ENCODE data around the gene MPC2.
A peak's percentile ranks its signal among the peaks of the same experiment; 100 is the strongest.
"Not testable (repeated sequence)": the region's sequence is repeated elsewhere in the genome, so short reads cannot be mapped to it uniquely, and the experiment has no call there.

The MPC2 gene

DNA sequence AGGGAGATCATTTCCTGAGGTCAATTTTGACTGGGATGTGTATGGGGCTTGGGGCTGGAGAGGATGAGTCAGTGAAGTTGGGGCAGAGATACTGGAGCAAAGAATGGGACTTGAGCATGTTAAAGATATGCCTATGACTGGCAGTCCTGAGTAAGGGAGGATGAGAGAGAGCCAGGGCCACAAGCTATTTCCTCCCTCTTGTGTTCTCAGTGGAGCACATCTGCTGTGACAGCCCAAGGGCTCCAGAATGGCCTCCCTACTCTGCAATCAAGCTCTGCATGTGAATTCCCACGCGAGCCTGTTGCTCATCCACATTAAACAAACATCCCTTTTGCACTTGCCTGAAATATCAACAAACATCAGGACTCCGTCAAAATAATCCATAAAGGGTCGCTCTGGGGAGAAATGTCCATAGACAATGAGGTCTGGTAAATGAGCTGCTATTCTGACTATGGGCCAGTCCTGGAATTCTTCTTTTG, 32.2 kb downstream of the MPC2 start:
- DNase-seq: peak; percentile 22

DNA sequence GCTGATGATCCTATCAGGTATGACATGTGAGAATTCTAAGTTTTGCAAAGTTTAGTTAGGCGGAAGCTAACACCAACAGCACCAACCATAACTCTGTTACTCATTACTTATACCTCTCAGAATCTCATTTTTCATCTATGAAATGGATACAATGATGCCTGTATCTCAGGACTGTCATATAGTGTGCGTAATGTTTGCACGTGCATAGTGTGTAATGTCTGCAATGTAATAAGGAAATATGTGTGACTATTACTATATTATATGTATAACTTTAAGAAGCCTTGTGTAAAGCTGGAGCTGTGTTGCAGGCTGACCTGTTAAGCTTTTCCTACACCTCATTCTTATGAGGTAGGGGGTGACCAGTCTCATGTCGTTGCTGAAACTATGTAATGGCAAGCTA, 36.0 kb downstream of the MPC2 start:
- DNase-seq: no peak

DNA sequence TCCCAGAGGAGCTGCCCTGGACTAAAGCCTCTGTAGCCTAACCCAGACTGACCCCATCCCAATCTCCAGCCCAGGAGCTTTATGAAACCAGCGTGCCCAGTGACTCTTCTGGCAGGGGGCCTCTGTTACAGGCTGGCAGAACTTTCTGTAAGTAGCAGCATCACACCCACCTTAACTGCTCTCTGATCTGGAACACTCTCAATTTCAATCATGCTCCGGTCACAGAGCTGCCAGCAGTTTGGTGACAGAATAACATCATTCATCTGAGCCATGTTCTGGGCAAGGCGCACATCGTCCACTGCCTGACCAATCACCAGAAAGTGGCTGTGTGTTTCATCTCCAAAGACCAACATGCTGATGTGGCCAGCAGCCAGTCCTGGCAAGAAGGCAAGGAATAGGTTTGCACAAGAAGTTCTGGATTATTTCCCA, 37.6 kb downstream of the MPC2 start:
- DNase-seq: no peak

DNA sequence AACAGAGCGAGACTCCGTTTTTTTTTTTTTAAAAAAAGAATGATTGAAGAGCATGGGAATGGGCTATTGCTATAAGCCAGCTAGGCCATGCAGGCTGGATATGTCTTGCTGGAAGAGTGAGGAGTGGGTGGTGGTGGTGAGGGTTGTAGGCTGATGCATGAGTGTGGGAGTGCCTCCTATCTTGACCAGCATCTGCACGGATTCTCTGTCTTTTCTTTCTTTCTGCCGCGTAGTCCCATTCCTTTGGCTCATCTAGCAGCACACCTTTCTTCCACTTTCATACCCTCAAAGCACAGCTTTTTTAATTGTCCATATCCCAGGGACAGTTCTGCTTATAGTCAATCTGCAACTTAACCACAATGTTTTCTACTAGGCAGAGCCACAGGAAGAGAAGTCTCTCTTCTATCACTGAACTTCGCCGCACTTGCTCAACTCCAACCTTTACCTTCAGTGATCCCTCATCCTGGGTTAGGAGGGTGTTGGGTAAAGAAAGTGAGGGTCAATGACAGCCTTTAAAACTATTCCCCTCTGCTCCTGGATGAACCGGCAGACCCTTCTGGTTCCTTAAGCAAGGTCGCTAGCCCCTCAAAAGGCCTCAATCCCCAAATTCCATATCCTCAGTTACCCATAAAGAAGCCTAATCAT, 38.2 kb downstream of the MPC2 start:
- no peak for DNase-seq

DNA sequence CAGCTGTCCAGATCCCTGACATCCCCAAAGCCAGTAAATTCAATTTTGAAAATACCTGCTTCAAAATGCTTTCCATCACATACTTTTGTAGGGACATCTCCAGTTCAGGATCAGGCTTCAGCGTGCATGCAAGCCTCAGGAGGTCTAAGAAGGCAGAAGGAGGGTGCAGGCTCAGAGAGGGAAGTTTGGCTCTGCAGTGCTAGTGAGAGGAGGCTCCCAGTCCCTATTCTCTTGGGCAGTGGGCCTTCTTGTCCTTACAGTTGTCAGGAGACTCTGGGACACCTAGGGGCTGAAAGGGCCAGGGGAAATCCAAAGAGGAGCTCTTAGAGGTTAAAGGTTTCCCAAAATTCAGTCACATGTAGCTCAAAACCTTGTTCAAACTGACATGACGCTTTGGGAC, 43.1 kb downstream of the MPC2 start:
- no peak for DNase-seq

DNA sequence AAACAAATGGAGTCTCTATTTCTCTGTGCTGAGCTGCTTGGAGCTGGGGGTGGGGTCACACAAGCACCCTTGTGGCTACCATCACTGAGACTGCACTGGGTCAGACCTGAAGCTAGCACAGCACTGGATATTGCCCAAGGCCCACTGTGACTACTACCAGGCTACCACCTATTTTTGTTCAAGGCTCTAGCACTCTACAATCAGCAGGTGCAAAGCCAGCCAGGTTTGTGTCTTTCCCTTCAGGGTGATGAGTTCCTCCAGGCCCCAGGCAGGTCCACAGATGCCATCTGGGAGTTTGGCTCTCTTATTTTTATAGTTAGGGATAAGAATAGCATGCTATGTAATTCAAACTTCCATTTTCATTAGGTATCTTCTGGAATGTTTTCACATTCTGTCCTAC, 46.5 kb downstream of the MPC2 start:
- DNase-seq: no peak

DNA sequence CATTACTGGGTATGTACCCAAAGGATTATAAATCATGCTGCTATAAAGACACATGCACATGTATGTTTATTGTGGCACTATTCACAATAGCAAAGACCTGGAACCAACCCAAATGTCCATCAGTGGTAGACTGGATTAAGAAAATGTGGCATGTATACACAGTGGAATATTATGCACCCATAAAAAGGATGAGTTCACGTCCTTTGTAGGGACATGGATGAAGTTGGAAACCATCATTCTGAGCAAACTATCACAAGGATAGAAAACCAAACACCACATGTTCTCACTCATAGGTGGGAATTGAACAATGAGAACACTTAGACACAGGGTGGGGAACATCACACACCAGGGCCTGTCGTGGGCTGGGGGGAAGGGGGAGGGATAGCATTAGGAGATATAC, 49.7 kb downstream of the MPC2 start:
- DNase-seq: not testable (repeated sequence)

DNA sequence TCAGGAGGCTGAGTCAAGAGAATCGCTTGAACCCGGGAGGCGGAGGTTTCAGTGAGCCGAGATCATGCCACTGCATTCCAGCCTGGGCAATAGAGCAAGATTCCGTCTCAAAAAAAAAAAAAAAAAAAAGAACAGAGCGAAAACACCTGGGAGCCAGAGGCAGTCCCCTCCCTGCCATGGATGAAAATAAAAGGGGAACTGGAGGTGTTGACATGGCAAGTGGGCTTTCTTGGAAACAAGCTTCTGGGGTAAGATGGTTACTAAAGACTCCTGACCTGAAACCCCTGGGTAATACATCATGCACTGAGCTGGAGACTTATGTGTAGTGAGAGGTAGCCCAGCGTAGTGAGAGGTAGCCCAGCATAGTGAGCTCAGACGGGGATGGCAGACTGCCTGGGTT, 54.5 kb downstream of the MPC2 start:
- no peak for DNase-seq

DNA sequence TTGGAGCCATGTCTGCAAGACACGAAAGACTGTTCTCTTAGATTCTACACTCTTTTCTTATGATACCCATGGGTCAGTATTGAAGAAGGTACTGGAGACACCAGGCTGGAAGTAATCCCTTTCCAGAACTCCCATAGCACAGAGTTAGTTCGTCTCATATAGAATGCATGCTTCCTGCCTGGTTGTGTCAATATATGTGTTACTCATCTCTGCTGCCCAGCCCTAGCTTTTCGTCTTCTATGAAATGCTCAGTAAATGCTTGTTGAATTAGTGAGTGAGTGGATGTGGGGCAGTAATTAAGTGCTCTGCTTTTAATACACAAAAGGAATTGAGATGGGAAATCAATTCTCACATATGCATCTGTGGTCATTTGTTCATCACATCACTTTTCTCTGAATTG, 55.1 kb downstream of the MPC2 start:
- DNase-seq: no peak

DNA sequence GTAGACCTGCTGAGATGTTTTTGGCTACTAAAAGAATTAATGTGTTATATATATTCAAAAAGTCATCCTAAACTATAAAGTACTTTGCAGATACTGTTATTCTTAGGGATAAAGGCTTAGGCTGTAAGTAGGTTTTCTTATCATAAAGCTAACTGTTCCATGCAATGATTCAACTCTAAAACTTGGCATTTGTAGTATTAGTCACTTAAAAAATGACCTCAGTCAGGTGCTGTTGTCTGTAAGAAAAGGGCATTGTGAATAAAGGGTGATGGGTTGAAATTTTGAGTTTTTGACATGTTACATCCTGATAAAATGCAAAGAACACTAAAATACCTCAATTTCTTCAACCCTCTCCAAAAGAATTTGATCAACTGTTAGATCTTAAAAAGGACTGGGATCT, 55.8 kb downstream of the MPC2 start:
- DNase-seq: peak; percentile 37

DNA sequence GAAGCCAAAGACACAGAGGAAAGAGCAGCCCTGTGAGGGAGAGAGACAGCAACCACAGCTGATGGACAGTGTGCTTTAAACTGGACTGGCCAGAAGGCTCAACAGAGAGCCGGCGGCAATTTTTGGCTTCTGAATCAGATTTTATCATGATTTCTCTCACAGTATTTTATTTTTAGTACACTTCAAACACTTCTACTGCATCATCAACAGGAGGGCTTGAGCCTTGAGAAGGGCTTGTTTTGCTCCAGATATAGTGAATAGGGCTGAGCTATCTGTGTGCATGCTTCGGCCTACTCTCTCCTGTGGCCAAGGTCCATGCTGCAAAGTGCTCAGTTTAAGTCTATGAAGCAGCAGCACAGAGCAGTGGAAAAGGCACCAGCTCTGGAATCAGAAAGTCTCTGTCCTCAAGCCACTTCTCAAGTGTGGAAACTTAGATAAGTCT, 56.3 kb downstream of the MPC2 start:
- DNase-seq: no peak

DNA sequence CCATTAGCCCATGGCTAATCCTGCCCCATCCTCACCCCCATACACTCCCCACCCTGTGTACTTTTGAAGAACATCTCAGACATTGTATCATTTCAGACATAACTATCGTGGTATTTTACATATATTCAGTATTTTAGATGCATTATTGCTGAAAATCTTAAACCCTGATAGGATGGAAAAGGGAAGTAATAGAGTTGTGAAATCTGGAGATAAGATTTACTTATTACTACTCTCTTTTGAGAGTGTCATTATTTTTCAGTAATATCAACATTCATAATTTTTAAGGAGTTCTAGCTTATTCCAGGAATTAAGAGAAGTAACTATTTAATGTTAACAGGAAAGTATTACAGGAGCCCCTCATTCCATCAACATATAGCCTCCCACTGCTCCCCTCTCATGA, 57.4 kb downstream of the MPC2 start:
- DNase-seq: no peak

DNA sequence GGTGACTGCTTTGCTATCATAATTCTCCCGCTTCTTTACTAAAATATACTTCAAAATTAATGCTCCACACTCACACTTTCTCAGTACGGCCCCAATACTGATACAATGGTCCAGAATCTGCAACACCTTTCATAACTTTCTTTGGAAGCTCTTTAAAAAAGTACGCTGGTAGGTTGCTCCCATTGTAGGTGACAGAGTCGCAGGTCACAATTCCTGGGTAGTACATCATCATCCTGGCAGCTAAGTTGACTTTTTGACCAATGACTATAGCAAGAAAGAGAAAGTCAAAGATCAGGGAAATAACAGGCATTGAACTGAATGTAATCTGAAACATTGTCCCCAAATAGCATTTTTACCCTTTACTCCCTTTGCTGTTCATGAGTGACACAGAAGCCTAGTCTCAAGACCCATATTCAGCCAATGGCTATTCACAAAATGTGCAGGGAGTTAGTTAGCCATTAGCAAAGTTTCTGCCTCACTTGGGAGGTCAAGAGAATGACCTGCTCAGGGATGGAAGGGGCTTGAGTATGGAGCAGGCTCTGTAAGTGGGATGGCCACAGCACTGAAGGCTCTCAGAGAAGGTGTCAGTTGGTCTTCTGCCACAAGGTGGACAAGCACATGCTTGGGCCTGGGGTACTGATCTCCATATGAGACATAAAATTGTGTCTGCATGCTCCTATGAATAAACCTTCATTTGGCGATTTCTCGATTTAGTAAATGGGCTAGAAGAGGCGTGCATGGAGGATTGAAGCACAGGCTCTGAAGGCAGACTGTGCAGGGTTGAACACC, 58.3 kb downstream of the MPC2 start:
- no peak for DNase-seq

DNA sequence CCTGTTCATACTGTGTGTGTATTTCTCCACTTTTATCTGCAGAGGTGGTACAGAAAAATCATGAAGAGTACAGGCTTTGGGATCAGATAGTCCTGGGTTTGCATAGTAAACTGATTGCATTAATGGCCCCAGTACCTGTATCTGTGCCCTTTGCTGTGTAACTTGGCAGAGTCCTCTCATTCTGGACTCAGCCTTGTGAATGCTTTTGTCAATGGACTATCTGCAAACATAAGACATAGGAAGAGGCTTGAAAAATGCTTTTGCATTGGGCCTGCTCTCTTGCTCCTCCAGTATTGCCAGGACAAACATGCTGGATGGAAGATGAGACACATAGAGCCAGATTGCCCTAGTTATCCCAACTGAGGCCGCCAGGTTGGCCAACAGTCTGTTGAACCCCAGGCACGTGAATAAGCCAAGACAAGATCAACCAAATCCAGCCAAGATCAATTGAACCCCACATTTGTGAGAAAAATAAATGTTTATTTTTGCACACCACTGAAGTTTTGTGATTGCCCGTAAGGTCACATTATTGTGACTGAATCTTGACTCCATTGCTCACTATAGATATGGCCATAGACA, 60.2 kb downstream of the MPC2 start:
- no peak for DNase-seq

DNA sequence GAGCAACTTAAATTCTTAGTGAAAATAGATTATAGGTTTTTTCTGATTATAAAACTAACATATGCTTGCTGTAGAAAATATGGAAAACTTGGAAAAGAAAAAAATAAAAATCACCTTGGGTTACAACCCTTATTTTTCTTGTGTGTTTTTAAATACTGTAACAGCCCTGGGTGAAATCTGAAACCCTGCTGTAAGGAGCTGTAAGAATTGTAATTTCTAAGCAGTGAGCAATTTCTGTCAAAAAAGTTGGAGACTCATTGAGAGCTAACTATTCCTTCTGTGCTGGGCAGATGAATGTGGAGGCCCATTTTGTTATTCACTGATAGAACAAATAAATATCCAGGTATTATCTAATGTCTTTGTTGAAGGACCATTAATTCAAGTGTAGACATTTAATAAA, 65.5 kb downstream of the MPC2 start:
- DNase-seq: no peak

DNA sequence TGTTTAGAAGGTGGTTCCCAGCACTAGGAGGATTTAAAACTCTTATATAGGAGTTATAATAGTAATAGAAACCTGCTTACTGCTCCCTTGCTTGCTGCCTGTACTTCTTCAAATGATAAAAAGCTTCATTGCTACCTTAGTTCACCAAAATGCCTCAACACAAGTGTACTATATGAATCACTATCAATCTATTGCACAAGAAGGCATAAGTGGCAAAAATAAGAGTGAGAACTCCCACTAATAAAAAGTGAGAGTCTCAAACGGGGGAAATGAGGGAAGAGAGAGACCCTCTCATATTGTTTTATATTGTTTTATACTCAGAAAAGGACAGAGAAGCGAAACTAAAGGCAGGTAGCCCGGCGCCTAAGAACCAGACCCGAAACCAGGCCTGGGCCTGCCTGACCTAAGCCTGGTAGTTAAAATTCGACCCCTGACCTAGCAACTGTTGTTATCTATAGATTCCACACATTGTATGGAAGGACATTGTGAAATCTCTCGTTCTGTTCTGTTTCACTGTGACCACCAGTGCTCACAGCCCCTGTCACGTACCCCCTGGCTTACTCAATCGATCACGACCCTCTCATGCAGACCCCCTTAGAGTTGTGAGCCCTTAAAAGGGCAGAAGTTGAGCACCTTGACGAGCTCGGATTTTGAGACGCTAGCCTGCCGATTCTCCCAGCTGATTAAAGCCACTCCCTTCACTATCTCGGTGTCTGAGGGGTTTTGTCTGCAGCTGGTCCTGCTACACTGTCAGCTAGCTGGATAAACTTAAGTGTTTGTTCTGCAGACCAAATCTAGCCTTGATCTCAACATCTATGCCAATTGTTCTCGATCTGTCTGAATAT, 67.5 kb downstream of the MPC2 start:
- not testable (repeated sequence) for DNase-seq

DNA sequence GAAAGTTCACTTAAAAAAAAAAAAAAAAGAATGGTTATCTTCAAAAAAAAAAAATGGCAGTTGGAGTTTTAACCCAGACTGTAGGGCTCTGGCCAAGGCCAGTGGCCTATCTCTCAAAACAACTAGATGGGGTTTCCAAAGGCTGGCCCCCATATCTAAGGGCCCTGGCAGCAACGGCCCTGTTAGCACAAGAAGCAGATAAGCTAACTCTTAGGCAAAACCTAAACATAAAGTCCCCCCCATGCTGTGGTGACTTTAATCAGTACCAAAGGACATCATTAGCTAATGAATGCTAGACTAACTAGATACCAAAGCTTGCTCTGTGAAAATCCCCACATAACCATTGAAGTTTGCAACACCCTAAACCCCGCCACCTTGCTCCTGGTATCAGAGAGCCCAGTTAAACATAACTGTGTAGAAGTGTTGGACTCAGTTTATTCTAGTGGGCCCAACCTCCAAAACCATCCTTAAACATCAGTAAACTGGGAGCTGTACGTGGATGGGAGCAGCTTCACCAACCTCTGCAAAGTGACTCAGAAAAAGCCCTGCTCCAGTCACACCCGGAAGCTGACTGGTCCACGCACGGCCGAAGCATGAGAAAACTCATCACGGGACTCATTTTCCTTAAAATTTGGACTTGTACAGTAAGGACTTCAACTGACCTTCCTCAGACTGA, 70.0 kb downstream of the MPC2 start:
- DNase-seq: not testable (repeated sequence)

All from kidney glomerular epithelial cell (primary cell).